Stimulated activated CD8-positive, alpha-beta memory T cell treated with anti-CD3 and anti-CD28 coated beads, Interleukin-15, amount 100 ng/mL, for 48 hours (primary cell): Measurements from ENCODE around the gene KIF3A.

Experiments used
- DNase-seq, 2 donors: peaks; one replicate each; pipeline ENCODE4 v3.0.0-alpha.2; 2020; ENCODE audit warnings: low read depth in 2 of 2

Gene KIF3A

GRCh38 chr5:132662925-132663770 lies 74.2 kb downstream of the KIF3A start:
- DNase-seq, result peak; percentile 61 to 66

GRCh38 chr5:132662004-132662401 lies 75.3 kb downstream of the KIF3A start:
- DNase-seq, result no peak

GRCh38 chr5:132661231-132662003 lies 75.9 kb downstream of the KIF3A start:
- DNase-seq, result no peak

GRCh38 chr5:132659598-132660493 lies 77.5 kb downstream of the KIF3A start:
- no peak for DNase-seq

GRCh38 chr5:132658381-132659302 lies 78.7 kb downstream of the KIF3A start:
- DNase-seq, result no peak

- no peak for DNase-seq
Measured at GRCh38 chr5:132657676-132658380, 79.5 kb downstream of the KIF3A start, which contains the start of gene IL13. IL13 (plus strand) TSS chr5:132658173; CDS start chr5:132658187, 14 bp downstream.

GRCh38 chr5:132656774-132657355 lies 80.5 kb downstream of the KIF3A start:
- no peak for DNase-seq

- DNase-seq, result peak; percentile 53 to 61
Measured at GRCh38 chr5:132655821-132656773, 81.2 kb downstream of the KIF3A start.

GRCh38 chr5:132653716-132654115 lies 83.6 kb downstream of the KIF3A start:
- no peak for DNase-seq

GRCh38 chr5:132651838-132652469 lies 85.4 kb downstream of the KIF3A start:
- DNase-seq, result no peak

GRCh38 chr5:132648355-132648754 lies 89.0 kb downstream of the KIF3A start:
- no peak for DNase-seq

- no peak for DNase-seq
Measured at GRCh38 chr5:132647473-132647872, 89.9 kb downstream of the KIF3A start.

- no peak for DNase-seq
Measured at GRCh38 chr5:132646583-132647266, 90.6 kb downstream of the KIF3A start.

- DNase-seq, result no peak
Measured at GRCh38 chr5:132644177-132644576, 93.2 kb downstream of the KIF3A start.
